GM12878 (cell line): ENCODE results near the gene DMPK. TPM values are rescaled to one million over a fixed set of nuclear protein-coding genes. Genes with fewer than 3 reads are reported as not detected.

Experiments used
- EP300 ChIP-seq, 2 experiments: fragments of 150-350 bp in 1 of 2; IDR thresholded peaks; 2 replicates each; pipeline ENCODE4 v1.6.1; 2011 to 2012; ENCODE audit warnings: low read depth in 2 of 2, low read length in 2 of 2, borderline replicate concordance in 1 of 2, improper control_type of control experiment in 1 of 2, inconsistent platforms in 1 of 2; ENCODE audit not compliant: control insufficient read depth in 1 of 2
- ETV6 ChIP-seq, 2 experiments: fragments of 450-650 bp in 1 of 2; IDR thresholded peaks in 1 of 2; conservative IDR thresholded peaks in 1 of 2; 2 replicates each; pipeline ENCODE4 v1.6.1; 2014; ENCODE audit warnings: antibody characterized with exemption in 1 of 2, borderline replicate concordance in 1 of 2, low read depth in 1 of 2, mild to moderate bottlenecking in 1 of 2, moderate library complexity in 1 of 2
- LARP7 ChIP-seq: fragments of 450-650 bp; IDR thresholded peaks from 2 replicates; pipeline ENCODE4 v1.6.1; 2017; ENCODE audit warnings: mild to moderate bottlenecking
- MXI1 ChIP-seq: fragments of 150-350 bp; IDR thresholded peaks from 2 replicates; pipeline ENCODE4 v1.6.1; 2011; ENCODE audit warnings: low read depth, mild to moderate bottlenecking, inconsistent platforms, low read length, improper control_type of control experiment
- NR2F1 ChIP-seq: fragments of 450-650 bp; conservative IDR thresholded peaks from 2 replicates; pipeline ENCODE4 v1.6.1; 2017; ENCODE audit warnings: mild to moderate bottlenecking
- POLR2AphosphoS2 ChIP-seq: IDR thresholded peaks from 2 replicates; pipeline ENCODE4 v1.6.1; 2011; ENCODE audit warnings: low read depth, mild to moderate bottlenecking, low read length, improper control_type of control experiment, moderate library complexity
- SMARCA5 ChIP-seq: fragments of 450-650 bp; IDR thresholded peaks from 2 replicates; pipeline ENCODE4 v1.6.1; 2017; ENCODE audit warnings: mild to moderate bottlenecking
- polyA plus RNA-seq, 11 experiments: library from polyadenylated mRNA; depleted of rRNA in 4 of 11; unstranded in 6 of 11; stranded (reverse) in 5 of 11; fragments of >200 nt; fragmentation: Nextera tagmentation in 4 of 11; fragmentation: Illumina TruSeq in 1 of 11; extraction: Ambion mirVana in 4 of 11; extraction: Trizol in 1 of 11; gene quantifications; 1 replicate in 1 of 11; 2 replicates in 10 of 11; pipeline versions ENCODE4 v1.2.1 to v1.2.3, GENCODE V29; 2011 to 2016; ENCODE audit warnings: inconsistent platforms in 2 of 11, missing spikeins in 2 of 11, low read depth in 1 of 11
- total RNA-seq, 4 experiments: library from RNA; depleted of rRNA in 3 of 4; stranded (reverse); fragments of >200 nt in 3 of 4; fragmentation: Illumina TruSeq in 1 of 4; extraction: Trizol in 1 of 4; gene quantifications; 2 replicates each; pipeline versions ENCODE4 v1.2.1 to v1.2.3, GENCODE V29; 2013 to 2021
- TF ChIP-seq, protein P1 (sequence below): fragments of 450-650 bp; IDR thresholded peaks from 2 replicates; pipeline ENCODE4 v1.6.1; 2018; ENCODE audit warnings: mild to moderate bottlenecking, low read depth, moderate library complexity; ENCODE audit not compliant: partially characterized antibody
- TF ChIP-seq, protein P2 (sequence below): IDR thresholded peaks from 2 replicates; pipeline ENCODE4 v1.6.1; 2012; ENCODE audit warnings: improper control_type of control experiment, low read depth, low read length; ENCODE audit not compliant: insufficient replicate concordance
- TF ChIP-seq, protein P3 (sequence below): fragments of 450-650 bp; IDR thresholded peaks from 2 replicates; pipeline ENCODE4 v1.6.1; 2016; ENCODE audit warnings: mild to moderate bottlenecking, moderate library complexity, borderline replicate concordance
- TF ChIP-seq, protein P4 (sequence below): fragments of 450-650 bp; formaldehyde crosslinking; IDR thresholded peaks from 2 replicates; pipeline ENCODE4 v1.4.0; 2020; ENCODE audit warnings: mild to moderate bottlenecking, moderate library complexity

Gene DMPK
- total and polyA plus RNA-seq, 10 of the 15 experiments (the other 5 are each of a cell fraction or from before 2014, with no cell fraction given): 0.60 to 33.6 (median 5.2) TPM

DNA sequence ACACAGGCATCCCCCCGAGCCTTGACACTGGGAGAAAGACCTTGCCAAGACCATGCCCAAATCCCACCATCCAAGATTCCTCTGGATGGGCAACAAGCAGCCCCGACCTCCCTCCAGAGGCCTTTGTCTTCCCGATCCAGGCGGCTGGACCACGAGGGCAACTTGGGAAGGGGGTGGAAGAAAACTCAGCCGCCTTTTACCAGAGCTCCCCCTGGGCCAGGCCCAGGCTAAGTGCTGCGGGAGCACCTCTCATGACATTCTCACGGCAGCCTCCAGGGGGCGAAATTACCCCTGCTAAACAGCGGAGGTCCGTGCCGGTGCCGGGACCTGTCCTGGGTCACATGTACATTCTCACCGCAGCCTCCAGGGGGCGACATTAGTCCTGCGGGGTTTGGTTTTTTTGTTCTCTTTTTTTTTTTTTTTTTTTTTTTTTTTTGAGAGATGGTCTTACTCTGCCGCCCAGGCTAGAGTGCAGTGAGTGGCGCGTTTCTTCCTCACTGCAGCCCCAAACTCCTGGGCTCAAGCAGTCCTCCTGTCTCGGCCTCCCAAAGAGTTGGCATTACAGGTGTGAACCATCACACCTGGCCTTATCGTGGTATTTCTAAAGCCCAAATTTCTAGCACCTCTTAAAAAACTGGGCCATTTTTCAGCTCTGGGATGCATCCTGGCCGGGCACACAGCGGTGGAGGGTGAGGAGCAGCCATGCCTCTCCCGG, 34.9 kb upstream of the DMPK start (continued):
- TF ChIP-seq, protein P1, sequence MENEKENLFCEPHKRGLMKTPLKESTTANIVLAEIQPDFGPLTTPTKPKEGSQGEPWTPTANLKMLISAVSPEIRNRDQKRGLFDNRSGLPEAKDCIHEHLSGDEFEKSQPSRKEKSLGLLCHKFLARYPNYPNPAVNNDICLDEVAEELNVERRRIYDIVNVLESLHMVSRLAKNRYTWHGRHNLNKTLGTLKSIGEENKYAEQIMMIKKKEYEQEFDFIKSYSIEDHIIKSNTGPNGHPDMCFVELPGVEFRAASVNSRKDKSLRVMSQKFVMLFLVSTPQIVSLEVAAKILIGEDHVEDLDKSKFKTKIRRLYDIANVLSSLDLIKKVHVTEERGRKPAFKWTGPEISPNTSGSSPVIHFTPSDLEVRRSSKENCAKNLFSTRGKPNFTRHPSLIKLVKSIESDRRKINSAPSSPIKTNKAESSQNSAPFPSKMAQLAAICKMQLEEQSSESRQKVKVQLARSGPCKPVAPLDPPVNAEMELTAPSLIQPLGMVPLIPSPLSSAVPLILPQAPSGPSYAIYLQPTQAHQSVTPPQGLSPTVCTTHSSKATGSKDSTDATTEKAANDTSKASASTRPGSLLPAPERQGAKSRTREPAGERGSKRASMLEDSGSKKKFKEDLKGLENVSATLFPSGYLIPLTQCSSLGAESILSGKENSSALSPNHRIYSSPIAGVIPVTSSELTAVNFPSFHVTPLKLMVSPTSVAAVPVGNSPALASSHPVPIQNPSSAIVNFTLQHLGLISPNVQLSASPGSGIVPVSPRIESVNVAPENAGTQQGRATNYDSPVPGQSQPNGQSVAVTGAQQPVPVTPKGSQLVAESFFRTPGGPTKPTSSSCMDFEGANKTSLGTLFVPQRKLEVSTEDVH: no peak
- TF ChIP-seq, protein P2, sequence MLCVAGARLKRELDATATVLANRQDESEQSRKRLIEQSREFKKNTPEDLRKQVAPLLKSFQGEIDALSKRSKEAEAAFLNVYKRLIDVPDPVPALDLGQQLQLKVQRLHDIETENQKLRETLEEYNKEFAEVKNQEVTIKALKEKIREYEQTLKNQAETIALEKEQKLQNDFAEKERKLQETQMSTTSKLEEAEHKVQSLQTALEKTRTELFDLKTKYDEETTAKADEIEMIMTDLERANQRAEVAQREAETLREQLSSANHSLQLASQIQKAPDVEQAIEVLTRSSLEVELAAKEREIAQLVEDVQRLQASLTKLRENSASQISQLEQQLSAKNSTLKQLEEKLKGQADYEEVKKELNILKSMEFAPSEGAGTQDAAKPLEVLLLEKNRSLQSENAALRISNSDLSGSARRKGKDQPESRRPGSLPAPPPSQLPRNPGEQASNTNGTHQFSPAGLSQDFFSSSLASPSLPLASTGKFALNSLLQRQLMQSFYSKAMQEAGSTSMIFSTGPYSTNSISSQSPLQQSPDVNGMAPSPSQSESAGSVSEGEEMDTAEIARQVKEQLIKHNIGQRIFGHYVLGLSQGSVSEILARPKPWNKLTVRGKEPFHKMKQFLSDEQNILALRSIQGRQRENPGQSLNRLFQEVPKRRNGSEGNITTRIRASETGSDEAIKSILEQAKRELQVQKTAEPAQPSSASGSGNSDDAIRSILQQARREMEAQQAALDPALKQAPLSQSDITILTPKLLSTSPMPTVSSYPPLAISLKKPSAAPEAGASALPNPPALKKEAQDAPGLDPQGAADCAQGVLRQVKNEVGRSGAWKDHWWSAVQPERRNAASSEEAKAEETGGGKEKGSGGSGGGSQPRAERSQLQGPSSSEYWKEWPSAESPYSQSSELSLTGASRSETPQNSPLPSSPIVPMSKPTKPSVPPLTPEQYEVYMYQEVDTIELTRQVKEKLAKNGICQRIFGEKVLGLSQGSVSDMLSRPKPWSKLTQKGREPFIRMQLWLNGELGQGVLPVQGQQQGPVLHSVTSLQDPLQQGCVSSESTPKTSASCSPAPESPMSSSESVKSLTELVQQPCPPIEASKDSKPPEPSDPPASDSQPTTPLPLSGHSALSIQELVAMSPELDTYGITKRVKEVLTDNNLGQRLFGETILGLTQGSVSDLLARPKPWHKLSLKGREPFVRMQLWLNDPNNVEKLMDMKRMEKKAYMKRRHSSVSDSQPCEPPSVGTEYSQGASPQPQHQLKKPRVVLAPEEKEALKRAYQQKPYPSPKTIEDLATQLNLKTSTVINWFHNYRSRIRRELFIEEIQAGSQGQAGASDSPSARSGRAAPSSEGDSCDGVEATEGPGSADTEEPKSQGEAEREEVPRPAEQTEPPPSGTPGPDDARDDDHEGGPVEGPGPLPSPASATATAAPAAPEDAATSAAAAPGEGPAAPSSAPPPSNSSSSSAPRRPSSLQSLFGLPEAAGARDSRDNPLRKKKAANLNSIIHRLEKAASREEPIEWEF: no peak
- TF ChIP-seq NR2F1 (no peak), LARP7 (no peak), POLR2AphosphoS2 (no peak), EP300 (IDR thresholded peaks at IDR 0.05; ENCODE audit: borderline replicate concordance in 1 of 2, control insufficient read depth in 1 of 2, low read depth in 2 of 2, low read length in 2 of 2) (no peak), MXI1 (peak; percentile 77; the same call in 1 of the 2 replicates), SMARCA5 (peak; percentile 93), ETV6 (conservative IDR thresholded peaks at IDR 0.05 in 1 of 2, IDR thresholded peaks at IDR 0.05 in 1 of 2; ENCODE audit: borderline replicate concordance in 1 of 2, low read depth in 1 of 2) (no peak)
- TF ChIP-seq, protein P3, sequence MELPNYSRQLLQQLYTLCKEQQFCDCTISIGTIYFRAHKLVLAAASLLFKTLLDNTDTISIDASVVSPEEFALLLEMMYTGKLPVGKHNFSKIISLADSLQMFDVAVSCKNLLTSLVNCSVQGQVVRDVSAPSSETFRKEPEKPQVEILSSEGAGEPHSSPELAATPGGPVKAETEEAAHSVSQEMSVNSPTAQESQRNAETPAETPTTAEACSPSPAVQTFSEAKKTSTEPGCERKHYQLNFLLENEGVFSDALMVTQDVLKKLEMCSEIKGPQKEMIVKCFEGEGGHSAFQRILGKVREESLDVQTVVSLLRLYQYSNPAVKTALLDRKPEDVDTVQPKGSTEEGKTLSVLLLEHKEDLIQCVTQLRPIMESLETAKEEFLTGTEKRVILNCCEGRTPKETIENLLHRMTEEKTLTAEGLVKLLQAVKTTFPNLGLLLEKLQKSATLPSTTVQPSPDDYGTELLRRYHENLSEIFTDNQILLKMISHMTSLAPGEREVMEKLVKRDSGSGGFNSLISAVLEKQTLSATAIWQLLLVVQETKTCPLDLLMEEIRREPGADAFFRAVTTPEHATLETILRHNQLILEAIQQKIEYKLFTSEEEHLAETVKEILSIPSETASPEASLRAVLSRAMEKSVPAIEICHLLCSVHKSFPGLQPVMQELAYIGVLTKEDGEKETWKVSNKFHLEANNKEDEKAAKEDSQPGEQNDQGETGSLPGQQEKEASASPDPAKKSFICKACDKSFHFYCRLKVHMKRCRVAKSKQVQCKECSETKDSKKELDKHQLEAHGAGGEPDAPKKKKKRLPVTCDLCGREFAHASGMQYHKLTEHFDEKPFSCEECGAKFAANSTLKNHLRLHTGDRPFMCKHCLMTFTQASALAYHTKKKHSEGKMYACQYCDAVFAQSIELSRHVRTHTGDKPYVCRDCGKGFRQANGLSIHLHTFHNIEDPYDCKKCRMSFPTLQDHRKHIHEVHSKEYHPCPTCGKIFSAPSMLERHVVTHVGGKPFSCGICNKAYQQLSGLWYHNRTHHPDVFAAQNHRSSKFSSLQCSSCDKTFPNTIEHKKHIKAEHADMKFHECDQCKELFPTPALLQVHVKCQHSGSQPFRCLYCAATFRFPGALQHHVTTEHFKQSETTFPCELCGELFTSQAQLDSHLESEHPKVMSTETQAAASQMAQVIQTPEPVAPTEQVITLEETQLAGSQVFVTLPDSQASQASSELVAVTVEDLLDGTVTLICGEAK: no peak
- TF ChIP-seq, protein P4, sequence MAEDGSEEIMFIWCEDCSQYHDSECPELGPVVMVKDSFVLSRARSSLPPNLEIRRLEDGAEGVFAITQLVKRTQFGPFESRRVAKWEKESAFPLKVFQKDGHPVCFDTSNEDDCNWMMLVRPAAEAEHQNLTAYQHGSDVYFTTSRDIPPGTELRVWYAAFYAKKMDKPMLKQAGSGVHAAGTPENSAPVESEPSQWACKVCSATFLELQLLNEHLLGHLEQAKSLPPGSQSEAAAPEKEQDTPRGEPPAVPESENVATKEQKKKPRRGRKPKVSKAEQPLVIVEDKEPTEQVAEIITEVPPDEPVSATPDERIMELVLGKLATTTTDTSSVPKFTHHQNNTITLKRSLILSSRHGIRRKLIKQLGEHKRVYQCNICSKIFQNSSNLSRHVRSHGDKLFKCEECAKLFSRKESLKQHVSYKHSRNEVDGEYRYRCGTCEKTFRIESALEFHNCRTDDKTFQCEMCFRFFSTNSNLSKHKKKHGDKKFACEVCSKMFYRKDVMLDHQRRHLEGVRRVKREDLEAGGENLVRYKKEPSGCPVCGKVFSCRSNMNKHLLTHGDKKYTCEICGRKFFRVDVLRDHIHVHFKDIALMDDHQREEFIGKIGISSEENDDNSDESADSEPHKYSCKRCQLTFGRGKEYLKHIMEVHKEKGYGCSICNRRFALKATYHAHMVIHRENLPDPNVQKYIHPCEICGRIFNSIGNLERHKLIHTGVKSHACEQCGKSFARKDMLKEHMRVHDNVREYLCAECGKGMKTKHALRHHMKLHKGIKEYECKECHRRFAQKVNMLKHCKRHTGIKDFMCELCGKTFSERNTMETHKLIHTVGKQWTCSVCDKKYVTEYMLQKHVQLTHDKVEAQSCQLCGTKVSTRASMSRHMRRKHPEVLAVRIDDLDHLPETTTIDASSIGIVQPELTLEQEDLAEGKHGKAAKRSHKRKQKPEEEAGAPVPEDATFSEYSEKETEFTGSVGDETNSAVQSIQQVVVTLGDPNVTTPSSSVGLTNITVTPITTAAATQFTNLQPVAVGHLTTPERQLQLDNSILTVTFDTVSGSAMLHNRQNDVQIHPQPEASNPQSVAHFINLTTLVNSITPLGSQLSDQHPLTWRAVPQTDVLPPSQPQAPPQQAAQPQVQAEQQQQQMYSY (CRISPR knock-in tag): no peak
